Measurements from ENCODE around the gene TCF12. TPM values are rescaled to one million over a fixed set of nuclear protein-coding genes. Genes with fewer than 3 reads are reported as not detected.

Gene TCF12
- total and polyA plus RNA-seq, 4 donors = 17.8 to 158 (median 64.4) TPM

DNA sequence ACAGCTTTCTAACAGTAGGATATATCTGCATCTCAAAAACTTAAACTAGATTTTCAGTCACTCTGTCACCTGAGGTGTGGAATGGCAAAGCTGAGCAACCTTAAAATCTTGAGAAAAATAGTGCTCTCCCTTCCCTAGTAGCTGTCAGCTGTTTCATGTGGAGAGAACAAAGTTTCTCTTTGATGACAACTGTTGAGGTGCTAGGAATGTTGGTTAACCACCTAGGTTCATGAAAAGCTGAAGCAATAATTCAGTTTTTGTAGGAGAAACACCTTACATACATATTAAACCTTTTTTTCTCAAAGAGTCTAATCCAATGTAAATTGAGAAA is 40.8 kb downstream of the TCF12 start:
- DNase-seq (no peak), ATAC-seq (ENCODE audit: low FRiP score) (no peak)
- intact Hi-C loops (cut with DNase I) = no loop called here
- peaks cover 0 to 1% of the 10 kb centered on the region in 2 donors for H3K4me1 ChIP-seq (ENCODE audit: control insufficient read depth in 1 of 2, insufficient read depth in 2 of 2, low read length in 2 of 2)
- H3K36me3 ChIP-seq (ENCODE audit: control insufficient read depth in 1 of 2, insufficient read depth in 2 of 2, low read length in 1 of 2) = no peaks in the 10 kb centered on the region
- H3K9me3 ChIP-seq (ENCODE audit: control insufficient read depth, low read length) = no peaks in the 10 kb centered on the region
- H3K27ac ChIP-seq (ENCODE audit: low read depth in 1 of 2, low read length in 2 of 2) = no peak overlapping the region
- no peaks in the 10 kb centered on the region for H3K27me3 ChIP-seq (ENCODE audit: control insufficient read depth in 1 of 2, insufficient read depth in 2 of 2, low read length in 1 of 2)
- H3K4me3 ChIP-seq (ENCODE audit: low read length in 2 of 2) = no peak overlapping the region

DNA sequence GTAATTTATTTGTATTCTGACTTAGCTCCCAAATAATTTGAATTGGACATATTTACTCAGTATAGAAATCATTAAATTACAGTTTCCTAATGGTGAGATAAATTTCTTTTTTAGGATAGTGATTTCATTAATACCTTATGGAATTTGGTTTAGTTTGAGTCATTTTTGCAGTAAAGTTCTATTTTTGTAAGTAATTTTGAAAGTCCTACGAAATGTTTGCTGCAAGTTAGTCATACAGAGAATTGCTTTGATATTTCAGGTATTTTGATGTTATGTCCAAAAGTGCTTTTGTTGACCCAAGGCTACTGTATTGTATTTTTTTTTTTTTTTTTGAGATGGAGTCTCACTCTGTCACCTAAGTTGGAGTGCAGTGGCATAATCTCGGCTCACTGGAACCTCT is 41.7 kb downstream of the TCF12 start:
- WGBS, 2 donors = 75 to 78% methylated on average over 2 of the region's 2 CpGs

DNA sequence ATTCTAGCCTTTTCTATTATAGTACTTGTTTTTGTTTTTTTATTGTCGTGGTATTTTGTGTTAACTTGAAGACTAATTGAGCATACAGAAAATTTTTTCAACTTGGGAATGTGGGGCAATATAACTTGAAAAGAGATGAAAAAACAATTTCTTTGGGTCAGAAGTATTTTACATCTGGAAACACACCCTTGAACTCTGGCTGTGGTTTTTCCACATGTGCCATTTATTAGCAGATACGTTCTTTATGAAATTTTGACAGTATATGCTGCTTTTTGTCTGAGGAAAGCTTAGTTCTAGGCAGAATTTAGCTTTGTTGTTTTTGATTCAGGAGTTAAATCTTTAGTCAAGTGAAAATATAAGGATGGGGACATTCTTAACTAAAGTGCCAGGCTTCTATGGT is 44.7 kb downstream of the TCF12 start:
- H3K27me3 ChIP-seq (ENCODE audit: control insufficient read depth in 1 of 2, insufficient read depth in 2 of 2, low read length in 1 of 2) = no peaks in the 10 kb centered on the region
- ATAC-seq (ENCODE audit: low FRiP score) (no peak), DNase-seq (no peak)
- intact Hi-C loops (cut with DNase I) = loop anchor here in 1 of 2 donors (5.0 kb wide), 1 partner anchor 36 kb away; no protein-coding TSS in a partner anchor
- no peaks in the 10 kb centered on the region for H3K36me3 ChIP-seq (ENCODE audit: control insufficient read depth in 1 of 2, insufficient read depth in 2 of 2, low read length in 1 of 2)
- WGBS, 2 donors = 48 to 55% methylated on average over 2 of the region's 2 CpGs
- H3K4me1 ChIP-seq (ENCODE audit: control insufficient read depth in 1 of 2, insufficient read depth in 2 of 2, low read length in 2 of 2) = peaks cover 0 to 2% of the 10 kb centered on the region in 2 donors
- no peak overlapping the region for H3K4me3 ChIP-seq (ENCODE audit: low read length in 2 of 2)
- no peaks in the 10 kb centered on the region for H3K9me3 ChIP-seq (ENCODE audit: control insufficient read depth, low read length)
- no peak overlapping the region for H3K27ac ChIP-seq (ENCODE audit: low read depth in 1 of 2, low read length in 2 of 2)

More for the DNA sequence above, 41.7 kb downstream of the TCF12 start:
- Histone ChIP-seq H3K27ac (ENCODE audit: low read depth in 1 of 2, low read length in 2 of 2) (no peak overlapping the region), H3K4me3 (ENCODE audit: low read length in 2 of 2) (no peak overlapping the region), H3K9me3 (ENCODE audit: control insufficient read depth, low read length) (no peaks in the 10 kb centered on the region), H3K4me1 (ENCODE audit: control insufficient read depth in 1 of 2, insufficient read depth in 2 of 2, low read length in 2 of 2) (peaks cover 0 to 2% of the 10 kb centered on the region in 2 donors), H3K27me3 (ENCODE audit: control insufficient read depth in 1 of 2, insufficient read depth in 2 of 2, low read length in 1 of 2) (no peaks in the 10 kb centered on the region), H3K36me3 (ENCODE audit: control insufficient read depth in 1 of 2, insufficient read depth in 2 of 2, low read length in 1 of 2) (no peaks in the 10 kb centered on the region)
- DNase-seq (no peak), ATAC-seq (ENCODE audit: low FRiP score) (no peak)
- intact Hi-C loops (cut with DNase I) = loop anchor here in 1 of 2 donors (5.0 kb wide), 1 partner anchor 33 kb away; no protein-coding TSS in a partner anchor

DNA sequence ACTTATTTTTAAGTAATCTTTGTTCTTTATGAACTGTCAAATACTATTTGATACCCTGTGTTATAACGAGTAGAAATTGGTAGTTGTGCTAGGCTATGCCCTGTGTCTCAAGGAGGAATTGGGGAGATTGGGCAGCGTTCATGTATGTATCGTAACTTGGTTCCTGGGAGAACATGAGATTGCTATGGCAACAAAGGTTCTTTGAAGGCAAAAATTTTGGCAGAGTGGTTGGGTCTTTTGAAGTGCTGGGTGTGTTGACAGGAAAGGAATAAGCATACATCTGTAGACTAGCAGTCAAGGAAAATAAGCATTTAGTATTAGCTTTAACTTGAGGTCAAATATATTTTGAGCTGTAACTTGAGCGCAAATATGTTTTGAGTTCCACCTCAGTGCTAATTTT is 45.3 kb downstream of the TCF12 start:
- no peak overlapping the region for H3K27ac ChIP-seq (ENCODE audit: low read depth in 1 of 2, low read length in 2 of 2)
- no peaks in the 10 kb centered on the region for H3K36me3 ChIP-seq (ENCODE audit: control insufficient read depth in 1 of 2, insufficient read depth in 2 of 2, low read length in 1 of 2)
- no peaks in the 10 kb centered on the region for H3K9me3 ChIP-seq (ENCODE audit: control insufficient read depth, low read length)
- no peak for ATAC-seq (ENCODE audit: low FRiP score)
- 15 to 18% methylated on average over 4 of the region's 4 CpGs for WGBS, 2 donors
- H3K4me3 ChIP-seq (ENCODE audit: low read length in 2 of 2) = no peak overlapping the region
- no peaks in the 10 kb centered on the region for H3K27me3 ChIP-seq (ENCODE audit: control insufficient read depth in 1 of 2, insufficient read depth in 2 of 2, low read length in 1 of 2)
- intact Hi-C loops (cut with DNase I) = loop anchor here in 1 of 2 donors (5.0 kb wide), 1 partner anchor 36 kb away; no protein-coding TSS in a partner anchor
- DNase-seq = no peak
- H3K4me1 ChIP-seq (ENCODE audit: control insufficient read depth in 1 of 2, insufficient read depth in 2 of 2, low read length in 2 of 2) = peaks cover 0 to 2% of the 10 kb centered on the region in 2 donors

DNA sequence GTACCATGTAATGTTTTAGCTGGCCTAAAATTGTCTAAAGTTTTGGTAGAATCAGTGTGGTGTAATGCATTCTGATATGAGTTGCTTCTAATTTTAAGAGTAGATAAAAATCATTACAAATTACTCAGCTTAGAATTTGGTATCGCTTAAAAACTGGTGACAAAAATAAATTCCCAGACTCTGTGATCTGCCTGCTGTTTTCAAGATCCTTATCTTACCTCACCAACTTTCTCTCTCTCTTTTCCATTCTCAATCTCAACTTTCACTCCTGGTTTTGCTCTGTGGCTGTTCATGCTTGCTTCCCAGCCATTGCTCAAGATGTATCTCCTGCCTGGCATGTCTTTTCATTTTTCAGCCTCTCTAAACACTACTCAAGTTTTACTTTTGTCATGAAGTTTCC is 45.7 kb downstream of the TCF12 start:
- 5 to 10% methylated on average over 1 of the region's 1 CpG for WGBS, 2 donors
- no peak overlapping the region for H3K4me3 ChIP-seq (ENCODE audit: low read length in 2 of 2)

DNA sequence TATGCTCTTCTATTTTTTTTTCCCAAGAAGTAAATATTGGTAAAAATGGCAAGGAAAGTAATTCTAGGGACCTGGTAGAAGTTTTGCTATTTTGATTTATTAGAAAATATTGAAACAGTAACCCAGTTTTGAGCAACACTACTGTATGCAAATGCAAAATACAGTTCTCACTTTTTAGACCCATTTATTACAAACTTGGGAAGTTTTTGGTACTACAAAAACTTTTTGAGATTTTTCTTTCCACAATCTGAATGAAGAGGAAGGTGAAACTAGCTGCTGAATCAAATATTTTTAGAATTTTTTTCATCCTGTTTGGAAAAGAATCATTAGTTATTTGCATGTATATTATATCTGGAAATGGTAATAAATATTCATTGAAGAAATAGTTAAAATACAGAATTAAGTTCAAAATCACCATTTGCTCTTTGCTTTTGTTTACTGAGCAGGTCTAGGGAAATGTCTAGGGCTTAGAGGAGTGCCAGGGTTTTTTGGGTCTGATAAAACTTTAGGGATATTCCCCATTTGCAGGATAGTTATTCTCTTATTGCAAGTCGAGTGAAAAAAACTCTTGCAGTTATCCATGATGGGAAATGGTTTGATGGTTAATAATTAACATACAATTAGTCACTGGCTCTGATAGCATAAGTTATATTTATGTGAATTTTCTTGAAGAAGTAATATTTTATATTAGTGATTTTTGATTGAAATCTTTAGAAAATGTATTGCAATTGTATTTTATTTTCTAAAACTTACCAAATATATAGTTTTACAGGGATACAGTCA is 47.0 kb downstream of the TCF12 start:
- DNase-seq (no peak), ATAC-seq (ENCODE audit: low FRiP score) (no peak)
- Histone ChIP-seq H3K27ac (ENCODE audit: low read depth in 1 of 2, low read length in 2 of 2) (no peak overlapping the region), H3K4me1 (ENCODE audit: control insufficient read depth in 1 of 2, insufficient read depth in 2 of 2, low read length in 2 of 2) (peaks cover 0 to 2% of the 10 kb centered on the region in 2 donors), H3K27me3 (ENCODE audit: control insufficient read depth in 1 of 2, insufficient read depth in 2 of 2, low read length in 1 of 2) (no peaks in the 10 kb centered on the region), H3K36me3 (ENCODE audit: control insufficient read depth in 1 of 2, insufficient read depth in 2 of 2, low read length in 1 of 2) (no peaks in the 10 kb centered on the region), H3K4me3 (ENCODE audit: low read length in 2 of 2) (no peak overlapping the region), H3K9me3 (ENCODE audit: control insufficient read depth, low read length) (no peaks in the 10 kb centered on the region)
- 75 to 83% methylated on average over 1 of the region's 1 CpG for WGBS, 2 donors
- intact Hi-C loops (cut with DNase I) = no loop called here

More for the DNA sequence above, 45.7 kb downstream of the TCF12 start:
- H3K36me3 ChIP-seq (ENCODE audit: control insufficient read depth in 1 of 2, insufficient read depth in 2 of 2, low read length in 1 of 2) = no peaks in the 10 kb centered on the region
- no peaks in the 10 kb centered on the region for H3K9me3 ChIP-seq (ENCODE audit: control insufficient read depth, low read length)
- intact Hi-C loops (cut with DNase I) = loop anchor here in 1 of 2 donors (5.0 kb wide), 1 partner anchor 37 kb away; no protein-coding TSS in a partner anchor
- no peak for DNase-seq
- no peak for ATAC-seq (ENCODE audit: low FRiP score)
- H3K27me3 ChIP-seq (ENCODE audit: control insufficient read depth in 1 of 2, insufficient read depth in 2 of 2, low read length in 1 of 2) = no peaks in the 10 kb centered on the region
- no peak overlapping the region for H3K27ac ChIP-seq (ENCODE audit: low read depth in 1 of 2, low read length in 2 of 2)
- H3K4me1 ChIP-seq (ENCODE audit: control insufficient read depth in 1 of 2, insufficient read depth in 2 of 2, low read length in 2 of 2) = peaks cover 0 to 2% of the 10 kb centered on the region in 2 donors

DNA sequence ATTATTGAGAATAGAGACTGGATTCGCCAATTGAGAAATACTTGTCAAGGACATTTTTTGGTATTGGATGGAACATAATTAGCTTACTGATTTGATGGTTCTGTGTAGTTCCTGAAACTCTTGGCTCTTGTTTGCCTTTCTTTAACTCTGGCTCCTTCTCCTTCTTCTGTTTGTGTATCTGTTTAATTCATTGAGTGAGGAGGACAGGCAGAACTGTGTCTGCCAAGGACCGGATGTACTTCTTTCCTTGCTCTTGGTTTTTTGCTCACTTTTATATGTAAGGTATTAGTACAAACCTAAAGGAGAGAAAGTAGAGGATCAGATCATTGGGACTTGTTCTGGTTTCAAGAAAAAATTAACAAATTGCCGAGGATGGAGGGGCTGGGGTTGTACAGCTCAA is 48.9 kb downstream of the TCF12 start:
- DNase-seq (no peak), ATAC-seq (ENCODE audit: low FRiP score) (no peak)
- no peaks in the 10 kb centered on the region for H3K9me3 ChIP-seq (ENCODE audit: control insufficient read depth, low read length)
- intact Hi-C loops (cut with DNase I) = no loop called here
- no peaks in the 10 kb centered on the region for H3K36me3 ChIP-seq (ENCODE audit: control insufficient read depth in 1 of 2, insufficient read depth in 2 of 2, low read length in 1 of 2)
- no peak overlapping the region for H3K4me3 ChIP-seq (ENCODE audit: low read length in 2 of 2)
- WGBS, 2 donors = 82 to 86% methylated on average over 3 of the region's 3 CpGs
- H3K27ac ChIP-seq (ENCODE audit: low read depth in 1 of 2, low read length in 2 of 2) = no peak overlapping the region
- peaks cover 0 to 2% of the 10 kb centered on the region in 2 donors for H3K4me1 ChIP-seq (ENCODE audit: control insufficient read depth in 1 of 2, insufficient read depth in 2 of 2, low read length in 2 of 2)
- H3K27me3 ChIP-seq (ENCODE audit: control insufficient read depth in 1 of 2, insufficient read depth in 2 of 2, low read length in 1 of 2) = no peaks in the 10 kb centered on the region

DNA sequence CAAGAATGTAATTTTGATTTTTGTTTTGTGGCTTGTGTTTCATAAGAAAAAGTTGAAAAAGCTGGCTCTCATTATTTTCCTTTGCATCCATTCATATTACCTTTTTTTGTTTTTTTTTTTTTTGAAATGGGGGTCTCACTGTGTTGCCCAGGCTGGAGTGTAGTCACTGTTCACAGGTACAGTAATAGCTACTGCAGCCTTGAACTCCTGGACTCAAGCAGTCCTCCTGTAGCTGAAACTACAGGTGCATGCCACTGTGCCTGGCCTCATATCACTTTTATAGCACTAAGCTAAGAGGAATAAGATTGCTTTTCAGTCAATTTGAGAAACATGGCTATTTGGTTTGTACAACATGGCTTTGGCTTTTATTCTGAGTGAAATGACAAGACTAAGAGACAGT is 49.8 kb downstream of the TCF12 start:
- no peaks in the 10 kb centered on the region for H3K9me3 ChIP-seq (ENCODE audit: control insufficient read depth, low read length)
- ATAC-seq (ENCODE audit: low FRiP score) = no peak
- H3K36me3 ChIP-seq (ENCODE audit: control insufficient read depth in 1 of 2, insufficient read depth in 2 of 2, low read length in 1 of 2) = no peaks in the 10 kb centered on the region
- intact Hi-C loops (cut with DNase I) = no loop called here
- H3K27me3 ChIP-seq (ENCODE audit: control insufficient read depth in 1 of 2, insufficient read depth in 2 of 2, low read length in 1 of 2) = no peaks in the 10 kb centered on the region
- no peak for DNase-seq
- no peak overlapping the region for H3K27ac ChIP-seq (ENCODE audit: low read depth in 1 of 2, low read length in 2 of 2)
- peaks cover 0 to 2% of the 10 kb centered on the region in 2 donors for H3K4me1 ChIP-seq (ENCODE audit: control insufficient read depth in 1 of 2, insufficient read depth in 2 of 2, low read length in 2 of 2)
- H3K4me3 ChIP-seq (ENCODE audit: low read length in 2 of 2) = no peak overlapping the region

DNA sequence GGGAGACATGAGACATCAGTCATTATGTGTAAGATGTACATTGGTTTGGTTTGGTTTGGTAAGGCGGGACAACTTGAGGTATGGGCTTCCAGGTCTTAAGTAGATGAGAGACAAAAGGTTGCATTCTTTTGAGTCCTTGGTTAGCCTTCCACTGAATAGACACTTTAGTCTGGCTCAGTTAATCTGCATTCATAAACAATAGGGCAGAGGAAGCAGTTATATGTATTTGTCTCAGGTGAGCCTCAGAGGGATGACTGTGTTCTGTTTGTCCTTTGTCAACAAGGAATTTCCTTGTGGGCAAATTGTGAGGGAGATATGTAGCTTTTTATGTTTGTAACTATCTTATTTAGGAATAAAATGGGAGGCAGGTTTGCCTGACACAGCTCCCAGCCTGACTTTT is 50.4 kb downstream of the TCF12 start:
- Histone ChIP-seq H3K27me3 (ENCODE audit: control insufficient read depth in 1 of 2, insufficient read depth in 2 of 2, low read length in 1 of 2) (no peaks in the 10 kb centered on the region), H3K27ac (ENCODE audit: low read depth in 1 of 2, low read length in 2 of 2) (no peak overlapping the region), H3K4me3 (ENCODE audit: low read length in 2 of 2) (no peak overlapping the region), H3K9me3 (ENCODE audit: control insufficient read depth, low read length) (no peaks in the 10 kb centered on the region), H3K36me3 (ENCODE audit: control insufficient read depth in 1 of 2, insufficient read depth in 2 of 2, low read length in 1 of 2) (no peaks in the 10 kb centered on the region), H3K4me1 (ENCODE audit: control insufficient read depth in 1 of 2, insufficient read depth in 2 of 2, low read length in 2 of 2) (peaks cover 0 to 2% of the 10 kb centered on the region in 2 donors)
- WGBS, 2 donors = 99 to 100% methylated on average over 1 of the region's 1 CpG
- intact Hi-C loops (cut with DNase I) = no loop called here
- ATAC-seq (ENCODE audit: low FRiP score) = no peak
- no peak for DNase-seq
